K562 (cell line): ENCODE measurements around the gene DGKE. TPM values are rescaled to one million over a fixed set of nuclear protein-coding genes. Genes with fewer than 3 reads are reported as not detected.

Experiments used
- CBX2 ChIP-seq: fragments of 200-600 bp; sonication (generic); IDR thresholded peaks from one replicate; pipeline ENCODE4 v1.6.1; 2012; ENCODE audit warnings: mild to moderate bottlenecking, low read length, inconsistent platforms; ENCODE audit not compliant: insufficient read depth, poor library complexity, severe bottlenecking
- ELF1 ChIP-seq: fragments of 200-800 bp; sonication (Bioruptor generic); IDR thresholded peaks from 2 replicates; pipeline ENCODE4 v1.6.1; 2016; ENCODE audit warnings: missing genetic modification characterization, missing compliant biosample characterization
- ELF2 ChIP-seq: fragments of 250-450 bp; sonication (Bioruptor Pico); IDR thresholded peaks from 2 replicates; pipeline ENCODE4 v1.5.0; 2021; ENCODE audit warnings: mild to moderate bottlenecking
- KHSRP ChIP-seq: fragments of 450-650 bp; IDR thresholded peaks from 2 replicates; pipeline ENCODE4 v1.6.1; 2017
- KLF10 ChIP-seq: fragments of 250-450 bp; sonication (Bioruptor Pico); IDR thresholded peaks from 2 replicates; pipeline ENCODE4 v1.6.1; 2021; ENCODE audit warnings: matching md5 sums
- MTA2 ChIP-seq: fragments of 450-650 bp; IDR thresholded peaks from 2 replicates; pipeline ENCODE4 v1.6.1; 2016; ENCODE audit warnings: low read depth
- NELFE ChIP-seq: IDR thresholded peaks from 2 replicates; pipeline ENCODE4 v1.6.1; 2011; ENCODE audit warnings: mild to moderate bottlenecking; ENCODE audit not compliant: insufficient read depth, insufficient read length
- PURB ChIP-seq: sonication (generic); formaldehyde crosslinking; IDR thresholded peaks from 2 replicates; pipeline ENCODE4 v1.9.0; 2021; ENCODE audit warnings: low read depth, mild to moderate bottlenecking, missing genetic modification reagents
- RB1 ChIP-seq: fragments of 450-650 bp; IDR thresholded peaks from 2 replicates; pipeline ENCODE4 v1.6.1; 2017; ENCODE audit warnings: low read depth, mild to moderate bottlenecking
- RBBP5 ChIP-seq: fragments of 200-600 bp; sonication (generic); IDR thresholded peaks from 2 replicates; pipeline ENCODE4 v1.6.1; 2012; ENCODE audit warnings: borderline replicate concordance, mild to moderate bottlenecking, low read length, control low read depth, inconsistent platforms; ENCODE audit not compliant: insufficient read depth, poor library complexity, severe bottlenecking
- RFX5 ChIP-seq: IDR thresholded peaks from 2 replicates; pipeline ENCODE4 v1.6.1; 2011; ENCODE audit warnings: low read depth, mild to moderate bottlenecking, improper control_type of control experiment, low read length
- SRSF9 ChIP-seq: fragments of 200-400 bp; formaldehyde crosslinking; IDR thresholded peaks from 2 replicates; pipeline ENCODE4 v1.6.1; 2017; ENCODE audit warnings: low read depth, low read length, borderline replicate concordance
- SUPT5H ChIP-seq: fragments of 450-650 bp; IDR thresholded peaks from 2 replicates; pipeline ENCODE4 v1.6.1; 2016
- TAL1 ChIP-seq: fragments of 450-650 bp; IDR thresholded peaks from 2 replicates; pipeline ENCODE4 v1.6.1; 2016; ENCODE audit warnings: mild to moderate bottlenecking
- TEAD2 ChIP-seq: fragments of 450-650 bp; IDR thresholded peaks from 2 replicates; pipeline ENCODE4 v1.6.1; 2016; ENCODE audit warnings: missing genetic modification characterization, control low read depth, missing compliant biosample characterization
- YY1 ChIP-seq, 3 experiments: IDR thresholded peaks; 2 replicates each; pipeline ENCODE4 v1.6.1; 2011; ENCODE audit warnings: low read length in 2 of 3, mild to moderate bottlenecking in 2 of 3, moderate library complexity in 2 of 3, borderline replicate concordance in 1 of 3, control low read depth in 1 of 3, low read depth in 1 of 3; ENCODE audit not compliant: insufficient read depth in 3 of 3, insufficient replicate concordance in 2 of 3, control insufficient read depth in 1 of 3, insufficient read length in 1 of 3; ENCODE audit errors: extremely low read depth in 1 of 3
- ZBTB8A ChIP-seq: fragments of 450-650 bp; IDR thresholded peaks from 2 replicates; pipeline ENCODE4 v1.6.1; 2018; ENCODE audit warnings: mild to moderate bottlenecking, moderate library complexity; ENCODE audit not compliant: partially characterized antibody
- ZFX ChIP-seq: sonication (generic); formaldehyde crosslinking; IDR thresholded peaks from 2 replicates; pipeline ENCODE4 v1.8.0; 2022; ENCODE audit warnings: mild to moderate bottlenecking, missing genetic modification reagents, moderate library complexity
- ZKSCAN8 ChIP-seq: fragments of 200-800 bp; sonication (Bioruptor generic); IDR thresholded peaks from 2 replicates; pipeline ENCODE4 v1.6.1; 2016; ENCODE audit warnings: missing genetic modification characterization, missing compliant biosample characterization
- ZNF124 ChIP-seq: sonication (generic); formaldehyde crosslinking; IDR thresholded peaks from 2 replicates; pipeline ENCODE4 v1.8.1; 2022; ENCODE audit warnings: missing genetic modification reagents
- ZNF224 ChIP-seq: sonication (generic); formaldehyde crosslinking; IDR thresholded peaks from 2 replicates; pipeline ENCODE4 v1.8.0; 2022; ENCODE audit warnings: mild to moderate bottlenecking, missing genetic modification reagents
- ZNF23 ChIP-seq: fragments of 250-450 bp; sonication (Bioruptor Pico); IDR thresholded peaks from 2 replicates; pipeline ENCODE4 v1.4.0; 2020; ENCODE audit warnings: mild to moderate bottlenecking
- polyA plus RNA-seq, 8 experiments: library from polyadenylated mRNA; depleted of rRNA in 4 of 8; stranded (reverse) in 5 of 8; unstranded in 3 of 8; fragments of >200 nt; fragmentation: Nextera tagmentation in 2 of 8; fragmentation: Illumina TruSeq in 1 of 8; extraction: Ambion mirVana in 2 of 8; extraction: Trizol in 1 of 8; gene quantifications; 2 replicates each; pipeline versions ENCODE4 v1.2.1 to v1.2.3, GENCODE V29; 2011 to 2014; ENCODE audit warnings: inconsistent platforms in 1 of 8, missing spikeins in 1 of 8
- total RNA-seq, 7 experiments: library from RNA; depleted of rRNA in 6 of 7; stranded (reverse); fragments of >200 nt in 6 of 7; fragmentation: Illumina TruSeq in 2 of 7; extraction: Trizol in 2 of 7; gene quantifications; 2 replicates each; pipeline versions ENCODE4 v1.2.1 to v1.2.3, GENCODE V29; 2011 to 2021; ENCODE audit warnings: low replicate concordance in 1 of 7
- TF ChIP-seq, protein P1 (sequence below): sonication (generic); formaldehyde crosslinking; IDR thresholded peaks from 2 replicates; pipeline ENCODE4 v1.8.0; 2022; ENCODE audit warnings: mild to moderate bottlenecking, missing genetic modification reagents, borderline replicate concordance
- TF ChIP-seq, protein P2 (sequence below): fragments of 250-450 bp; sonication (Bioruptor Pico); IDR thresholded peaks from 2 replicates; pipeline ENCODE4 v1.8.0; 2021; ENCODE audit warnings: borderline replicate concordance, mild to moderate bottlenecking, moderate library complexity; ENCODE audit not compliant: poor library complexity, severe bottlenecking
- TF ChIP-seq, protein P3 (sequence below): sonication (generic); formaldehyde crosslinking; IDR thresholded peaks from 2 replicates; pipeline ENCODE4 v1.5.0; 2020; ENCODE audit warnings: missing genetic modification reagents
- TF ChIP-seq, protein P4 (sequence below): fragments of 200-800 bp; sonication (Bioruptor generic); IDR thresholded peaks from 2 replicates; pipeline ENCODE4 v1.6.1; 2017; ENCODE audit warnings: missing genetic modification characterization, missing compliant biosample characterization

DGKE gene
- total and polyA plus RNA-seq, 9 of the 15 experiments (the other 6 are each of a cell fraction or from before 2014, with no cell fraction given): 1.3 to 9.9 (median 5.9) TPM

DNA sequence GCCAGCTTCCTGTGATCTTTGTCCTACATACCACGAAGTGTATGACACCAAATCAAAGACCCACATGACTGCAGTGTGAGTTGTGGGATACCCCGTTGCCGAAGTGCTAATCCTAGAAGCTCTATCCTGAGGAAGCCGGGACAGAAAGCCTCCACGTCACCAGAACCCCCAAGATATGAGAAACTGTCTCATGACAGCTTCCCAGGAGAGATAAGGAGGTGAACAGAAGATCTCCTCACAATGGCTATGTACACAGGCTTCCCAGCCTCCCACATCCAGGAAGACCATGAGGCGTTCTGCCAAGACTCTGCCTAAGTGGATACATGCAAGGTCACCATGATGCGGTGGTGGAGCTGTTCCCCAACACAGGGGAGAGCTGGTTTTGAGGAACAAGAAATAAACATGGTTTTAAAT, 42.8 kb downstream of the DGKE start (continued):
- TF ChIP-seq KHSRP (no peak), SUPT5H (no peak), RB1 (no peak), SRSF9 (no peak), PURB (CRISPR knock-in tag) (no peak), ZBTB8A (no peak), ZFX (CRISPR knock-in tag) (no peak), NELFE (no peak), ZKSCAN8 (CRISPR knock-in tag) (no peak), ZNF23 (no peak), ELF2 (CRISPR knock-in tag) (no peak), CBX2 (no peak), RFX5 (no peak), MTA2 (no peak), TAL1 (peak; percentile 38; the same call in 1 of the 2 replicates), ZNF224 (CRISPR knock-in tag) (no peak), RBBP5 (no peak), TEAD2 (tag) (no peak), YY1 (IDR thresholded peaks at IDR 0.05; ENCODE audit: borderline replicate concordance in 1 of 3, control insufficient read depth in 1 of 3, extremely low read depth in 1 of 3, insufficient read depth in 3 of 3, insufficient read length in 1 of 3, insufficient replicate concordance in 2 of 3, low read depth in 1 of 3, low read length in 2 of 3) (peak in 1 of 3 experiments; percentile 15), ZNF124 (no peak), ELF1 (no peak), KLF10 (no peak)
- TF ChIP-seq, protein P1, sequence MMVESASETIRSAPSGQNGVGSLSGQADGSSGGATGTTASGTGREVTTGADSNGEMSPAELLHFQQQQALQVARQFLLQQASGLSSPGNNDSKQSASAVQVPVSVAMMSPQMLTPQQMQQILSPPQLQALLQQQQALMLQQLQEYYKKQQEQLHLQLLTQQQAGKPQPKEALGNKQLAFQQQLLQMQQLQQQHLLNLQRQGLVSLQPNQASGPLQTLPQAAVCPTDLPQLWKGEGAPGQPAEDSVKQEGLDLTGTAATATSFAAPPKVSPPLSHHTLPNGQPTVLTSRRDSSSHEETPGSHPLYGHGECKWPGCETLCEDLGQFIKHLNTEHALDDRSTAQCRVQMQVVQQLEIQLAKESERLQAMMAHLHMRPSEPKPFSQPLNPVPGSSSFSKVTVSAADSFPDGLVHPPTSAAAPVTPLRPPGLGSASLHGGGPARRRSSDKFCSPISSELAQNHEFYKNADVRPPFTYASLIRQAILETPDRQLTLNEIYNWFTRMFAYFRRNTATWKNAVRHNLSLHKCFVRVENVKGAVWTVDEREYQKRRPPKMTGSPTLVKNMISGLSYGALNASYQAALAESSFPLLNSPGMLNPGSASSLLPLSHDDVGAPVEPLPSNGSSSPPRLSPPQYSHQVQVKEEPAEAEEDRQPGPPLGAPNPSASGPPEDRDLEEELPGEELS: no peak
- TF ChIP-seq, protein P2, sequence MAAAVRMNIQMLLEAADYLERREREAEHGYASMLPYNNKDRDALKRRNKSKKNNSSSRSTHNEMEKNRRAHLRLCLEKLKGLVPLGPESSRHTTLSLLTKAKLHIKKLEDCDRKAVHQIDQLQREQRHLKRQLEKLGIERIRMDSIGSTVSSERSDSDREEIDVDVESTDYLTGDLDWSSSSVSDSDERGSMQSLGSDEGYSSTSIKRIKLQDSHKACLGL (CRISPR knock-in tag): no peak
- TF ChIP-seq, protein P3, sequence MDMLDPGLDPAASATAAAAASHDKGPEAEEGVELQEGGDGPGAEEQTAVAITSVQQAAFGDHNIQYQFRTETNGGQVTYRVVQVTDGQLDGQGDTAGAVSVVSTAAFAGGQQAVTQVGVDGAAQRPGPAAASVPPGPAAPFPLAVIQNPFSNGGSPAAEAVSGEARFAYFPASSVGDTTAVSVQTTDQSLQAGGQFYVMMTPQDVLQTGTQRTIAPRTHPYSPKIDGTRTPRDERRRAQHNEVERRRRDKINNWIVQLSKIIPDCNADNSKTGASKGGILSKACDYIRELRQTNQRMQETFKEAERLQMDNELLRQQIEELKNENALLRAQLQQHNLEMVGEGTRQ (CRISPR knock-in tag): no peak
- TF ChIP-seq, protein P4, sequence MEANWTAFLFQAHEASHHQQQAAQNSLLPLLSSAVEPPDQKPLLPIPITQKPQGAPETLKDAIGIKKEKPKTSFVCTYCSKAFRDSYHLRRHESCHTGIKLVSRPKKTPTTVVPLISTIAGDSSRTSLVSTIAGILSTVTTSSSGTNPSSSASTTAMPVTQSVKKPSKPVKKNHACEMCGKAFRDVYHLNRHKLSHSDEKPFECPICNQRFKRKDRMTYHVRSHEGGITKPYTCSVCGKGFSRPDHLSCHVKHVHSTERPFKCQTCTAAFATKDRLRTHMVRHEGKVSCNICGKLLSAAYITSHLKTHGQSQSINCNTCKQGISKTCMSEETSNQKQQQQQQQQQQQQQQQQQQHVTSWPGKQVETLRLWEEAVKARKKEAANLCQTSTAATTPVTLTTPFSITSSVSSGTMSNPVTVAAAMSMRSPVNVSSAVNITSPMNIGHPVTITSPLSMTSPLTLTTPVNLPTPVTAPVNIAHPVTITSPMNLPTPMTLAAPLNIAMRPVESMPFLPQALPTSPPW (CRISPR knock-in tag): peak; percentile 15; the same call in 1 of the 2 replicates
